ENCODE data around the gene COPS9. TPM values are rescaled to one million over a fixed set of nuclear protein-coding genes. Genes with fewer than 3 reads are reported as not detected.

COPS9 gene
- total RNA-seq, 2 experiments from 2014 or later: 46.7 to 48.5 TPM

DNA sequence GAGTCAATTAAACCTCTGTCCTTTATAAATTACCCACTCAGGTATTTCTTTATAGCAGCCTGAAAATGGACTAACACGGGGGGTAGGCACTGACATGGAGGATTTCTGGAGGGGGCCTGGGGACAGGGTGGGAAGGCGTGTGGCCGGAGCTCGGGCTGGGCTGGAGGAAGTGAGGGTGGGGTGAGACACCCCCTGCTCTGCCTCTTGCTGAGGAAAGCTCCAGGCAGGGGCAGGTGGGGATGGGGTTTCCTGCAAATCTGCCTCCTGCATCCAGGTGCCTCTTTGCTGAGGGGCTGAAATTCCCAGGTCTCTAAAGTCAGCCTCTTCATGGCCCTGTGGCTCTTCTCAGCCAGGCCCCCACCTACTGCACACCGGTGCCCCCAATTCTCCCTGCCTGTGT is 30.1 kb upstream of the COPS9 start:
- Mint-ChIP-seq H3K27ac (no peak overlapping the region), H3K4me3 (no peak overlapping the region), H3K4me1 (ENCODE audit: low read depth) (no peaks in the 10 kb centered on the region), H3K9me3 (no peaks in the 10 kb centered on the region), H3K36me3 (ENCODE audit: low read depth) (no peaks in the 10 kb centered on the region), H3K27me3 (peaks cover 21% of the 10 kb centered on the region)
- ChIA-PET CTCF (no interaction called here), POLR2A (no interaction called here)
- Histone ChIP-seq H3K9me3 (ENCODE audit: control insufficient read depth in 1 of 2, insufficient read depth in 1 of 2, low read length in 2 of 2) (peaks cover 0 to 14% of the 10 kb centered on the region in 2 experiments), H3K4me1 (ENCODE audit: insufficient read depth, low read length) (no peaks in the 10 kb centered on the region), H3K4me3 (ENCODE audit: low read length) (no peak overlapping the region), H3K27ac (ENCODE audit: low read depth in 1 of 2, low read length in 2 of 2) (no peak overlapping the region), H3K36me3 (ENCODE audit: insufficient read depth, low read length) (no peaks in the 10 kb centered on the region), H3K27me3 (ENCODE audit: control insufficient read depth in 1 of 2, insufficient read depth in 2 of 2, low read length in 2 of 2) (peaks cover 0 to 9% of the 10 kb centered on the region in 2 experiments)
- no peak for ATAC-seq (ENCODE audit: poor library complexity)
- no peak for DNase-seq
- TF ChIP-seq, protein P1, sequence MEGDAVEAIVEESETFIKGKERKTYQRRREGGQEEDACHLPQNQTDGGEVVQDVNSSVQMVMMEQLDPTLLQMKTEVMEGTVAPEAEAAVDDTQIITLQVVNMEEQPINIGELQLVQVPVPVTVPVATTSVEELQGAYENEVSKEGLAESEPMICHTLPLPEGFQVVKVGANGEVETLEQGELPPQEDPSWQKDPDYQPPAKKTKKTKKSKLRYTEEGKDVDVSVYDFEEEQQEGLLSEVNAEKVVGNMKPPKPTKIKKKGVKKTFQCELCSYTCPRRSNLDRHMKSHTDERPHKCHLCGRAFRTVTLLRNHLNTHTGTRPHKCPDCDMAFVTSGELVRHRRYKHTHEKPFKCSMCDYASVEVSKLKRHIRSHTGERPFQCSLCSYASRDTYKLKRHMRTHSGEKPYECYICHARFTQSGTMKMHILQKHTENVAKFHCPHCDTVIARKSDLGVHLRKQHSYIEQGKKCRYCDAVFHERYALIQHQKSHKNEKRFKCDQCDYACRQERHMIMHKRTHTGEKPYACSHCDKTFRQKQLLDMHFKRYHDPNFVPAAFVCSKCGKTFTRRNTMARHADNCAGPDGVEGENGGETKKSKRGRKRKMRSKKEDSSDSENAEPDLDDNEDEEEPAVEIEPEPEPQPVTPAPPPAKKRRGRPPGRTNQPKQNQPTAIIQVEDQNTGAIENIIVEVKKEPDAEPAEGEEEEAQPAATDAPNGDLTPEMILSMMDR (IDR thresholded peaks at IDR 0.05): no peak
- intact Hi-C loops (cut with DNase I, micrococcal nuclease): no loop called here

DNA sequence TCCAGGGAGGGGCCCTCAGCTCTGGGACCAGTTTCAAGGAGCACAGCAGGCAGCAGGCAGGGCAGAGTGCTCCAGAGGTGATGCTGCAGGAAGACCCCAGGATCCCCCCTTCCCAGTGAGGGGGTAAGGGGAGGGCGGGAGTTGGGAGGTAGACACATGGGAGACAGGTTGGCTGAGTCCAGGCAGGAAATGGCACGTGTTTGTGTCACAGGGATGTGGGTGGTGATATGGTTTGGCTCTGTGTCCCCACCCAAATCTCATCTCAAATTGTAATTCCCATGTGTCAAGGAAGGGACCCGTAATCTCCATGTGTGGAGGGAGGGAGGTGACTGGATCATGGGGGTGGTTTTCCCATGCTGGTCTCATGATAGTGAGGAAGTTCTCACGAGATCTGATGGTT is 29.6 kb upstream of the COPS9 start:
- H3K36me3 Mint-ChIP-seq (ENCODE audit: low read depth): no peaks in the 10 kb centered on the region
- ChIA-PET POLR2A (no interaction called here), CTCF (no interaction called here)
- intact Hi-C loops (cut with DNase I, micrococcal nuclease): no loop called here
- H3K9me3 Mint-ChIP-seq: no peaks in the 10 kb centered on the region
- Histone ChIP-seq H3K4me3 (ENCODE audit: low read length) (no peak overlapping the region), H3K36me3 (ENCODE audit: insufficient read depth, low read length) (no peaks in the 10 kb centered on the region), H3K4me1 (ENCODE audit: insufficient read depth, low read length) (no peaks in the 10 kb centered on the region), H3K9me3 (ENCODE audit: control insufficient read depth in 1 of 2, insufficient read depth in 1 of 2, low read length in 2 of 2) (peaks cover 0 to 14% of the 10 kb centered on the region in 2 experiments), H3K27ac (ENCODE audit: low read depth in 1 of 2, low read length in 2 of 2) (no peak overlapping the region), H3K27me3 (ENCODE audit: control insufficient read depth in 1 of 2, insufficient read depth in 2 of 2, low read length in 2 of 2) (peaks cover 0 to 8% of the 10 kb centered on the region in 2 experiments)
- H3K27me3 Mint-ChIP-seq: peaks cover 16% of the 10 kb centered on the region
- H3K27ac Mint-ChIP-seq: no peak overlapping the region
- DNase-seq (no peak), ATAC-seq (ENCODE audit: poor library complexity) (no peak)
- TF ChIP-seq, protein P1 (IDR thresholded peaks at IDR 0.05): no peak
- no peaks in the 10 kb centered on the region for H3K4me1 Mint-ChIP-seq (ENCODE audit: low read depth)
- no peak overlapping the region for H3K4me3 Mint-ChIP-seq

DNA sequence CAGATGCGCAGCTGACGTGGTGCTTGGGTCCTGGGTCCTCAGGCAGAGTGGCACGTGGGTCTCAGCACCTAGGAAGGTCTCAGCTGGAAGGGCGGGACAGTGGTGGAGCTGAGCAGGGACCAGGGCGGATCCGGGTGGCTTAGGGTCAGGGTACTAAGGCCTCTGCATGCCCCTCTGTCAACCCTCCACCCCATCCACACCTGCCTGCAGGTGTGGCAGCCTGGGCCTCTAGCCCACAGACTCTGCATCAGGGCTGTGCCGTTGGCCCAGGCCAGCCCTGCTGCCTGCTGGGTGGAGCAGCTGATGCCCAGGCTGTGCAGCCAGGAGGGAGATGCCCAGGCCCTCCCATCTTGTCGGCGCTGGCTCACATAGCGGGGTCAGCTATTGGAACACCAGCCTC is 28.9 kb upstream of the COPS9 start:
- TF ChIP-seq, protein P1 (IDR thresholded peaks at IDR 0.05): no peak
- no peaks in the 10 kb centered on the region for H3K4me1 ChIP-seq (ENCODE audit: insufficient read depth, low read length)
- H3K36me3 ChIP-seq (ENCODE audit: insufficient read depth, low read length): no peaks in the 10 kb centered on the region
- intact Hi-C loops (cut with DNase I, micrococcal nuclease): no loop called here
- Mint-ChIP-seq H3K27ac (no peak overlapping the region), H3K36me3 (ENCODE audit: low read depth) (no peaks in the 10 kb centered on the region), H3K9me3 (no peaks in the 10 kb centered on the region), H3K4me3 (no peak overlapping the region), H3K27me3 (peaks cover 16% of the 10 kb centered on the region), H3K4me1 (ENCODE audit: low read depth) (no peaks in the 10 kb centered on the region)
- peaks cover 0 to 14% of the 10 kb centered on the region in 2 experiments for H3K9me3 ChIP-seq (ENCODE audit: control insufficient read depth in 1 of 2, insufficient read depth in 1 of 2, low read length in 2 of 2)
- no peak overlapping the region for H3K4me3 ChIP-seq (ENCODE audit: low read length)
- ATAC-seq (ENCODE audit: poor library complexity) (no peak), DNase-seq (no peak)
- no peak overlapping the region for H3K27ac ChIP-seq (ENCODE audit: low read depth in 1 of 2, low read length in 2 of 2)
- ChIA-PET POLR2A (no interaction called here), CTCF (no interaction called here)
- peaks cover 0 to 8% of the 10 kb centered on the region in 2 experiments for H3K27me3 ChIP-seq (ENCODE audit: control insufficient read depth in 1 of 2, insufficient read depth in 2 of 2, low read length in 2 of 2)

All from CD4-positive, alpha-beta T cell (primary cell).